Measurements from ENCODE around the gene BANK1.

GRCh38 chr4:101919373-101919977 lies 128.9 kb downstream of the BANK1 start:
- TF ChIP-seq ZNF10 (tag by site-specific recombination; IDR thresholded peaks at IDR 0.05) (no peak), CTCF (tag by site-specific recombination; IDR thresholded peaks at IDR 0.05) (no peak), ZNF311 (tag by site-specific recombination; IDR thresholded peaks at IDR 0.05; ENCODE audit: borderline replicate concordance) (no peak), YY1 (tag by site-specific recombination; IDR thresholded peaks at IDR 0.05) (no peak), PBX3 (CRISPR knock-in tag; IDR thresholded peaks at IDR 0.05) (no peak), ZNF274 (IDR thresholded peaks at IDR 0.05; ENCODE audit: low read length) (no peak), ZNF274 (tag by site-specific recombination; IDR thresholded peaks at IDR 0.05; ENCODE audit: borderline replicate concordance) (no peak), SCRT2 (tag by site-specific recombination; IDR thresholded peaks at IDR 0.05) (no peak), ZNF580 (tag by site-specific recombination; IDR thresholded peaks at IDR 0.05) (no peak), ELK4 (IDR thresholded peaks at IDR 0.05; ENCODE audit: borderline replicate concordance, low read depth, low read length) (no peak), TCF7L2 (IDR thresholded peaks at IDR 0.05; ENCODE audit: borderline replicate concordance, low read depth, low read length) (no peak), ZNF692 (tag by site-specific recombination; IDR thresholded peaks at IDR 0.05) (no peak)

All from HEK293 (cell line).